PC-9 (cell line): ENCODE measurements around the gene FABP7. TPM values are rescaled to one million over a fixed set of nuclear protein-coding genes. Genes with fewer than 3 reads are reported as not detected.

Experiments used
- BruUV-seq: library from RNA; stranded (reverse); fragments of 400-500 nt; replicated peaks from 2 replicates; lab custom pipeline; 2021; lab: Mats Ljungman, UMichigan
- CTCF ChIA-PET: fragments of 300-600 bp; sonication (Branson Sonifier 250); formaldehyde crosslinking; loops from one replicate; lab custom pipeline; 2022; ENCODE audit warnings: antibody characterized with exemption; lab: Charles Lee
- POLR2A ChIA-PET: fragments of 300-600 bp; sonication (Branson Sonifier 250); formaldehyde crosslinking; loops from one replicate; lab custom pipeline; 2022; ENCODE audit warnings: antibody characterized with exemption; ENCODE audit not compliant: unreplicated experiment; lab: Charles Lee
- DNase-seq, 2 experiments: peaks; one replicate each; pipeline versions ENCODE4 v3.0.0 to v3.0.0-alpha.2; 2015 to 2022; ENCODE audit warnings: mixed read lengths in 1 of 2
- H2AFZ ChIP-seq: fragments of 200-600 bp; sonication (generic); 2 replicates; pipeline ENCODE4 v1.8.1; 2017; ENCODE audit warnings: antibody characterized with exemption
- H3F3A ChIP-seq: fragments of 200-600 bp; sonication (generic); 2 replicates; pipeline ENCODE4 v1.8.1; 2017; ENCODE audit warnings: antibody characterized with exemption, mild to moderate bottlenecking, low read depth; ENCODE audit not compliant: insufficient read depth
- H3K27ac ChIP-seq: fragments of 200-600 bp; sonication (generic); 2 replicates; pipeline ENCODE4 v1.6.1; 2016; ENCODE audit warnings: mixed run types
- H3K27me3 ChIP-seq: fragments of 200-600 bp; sonication (generic); 2 replicates; pipeline ENCODE4 v1.6.1; 2016; ENCODE audit warnings: low read depth, mixed run types; ENCODE audit not compliant: insufficient read depth
- H3K36me3 ChIP-seq: fragments of 200-600 bp; sonication (generic); 2 replicates; pipeline ENCODE4 v1.6.1; 2016; ENCODE audit warnings: low read depth, mixed run types
- H3K4me1 ChIP-seq: fragments of 200-600 bp; sonication (generic); replicated peaks from 2 replicates; pipeline ENCODE4 v1.6.1; 2016; ENCODE audit warnings: mixed run types; ENCODE audit not compliant: insufficient read depth
- H3K4me2 ChIP-seq: fragments of 200-600 bp; sonication (generic); 2 replicates; pipeline ENCODE4 v1.6.1; 2017; ENCODE audit warnings: mixed run types
- H3K4me3 ChIP-seq: fragments of 200-600 bp; sonication (generic); 2 replicates; pipeline ENCODE4 v1.6.1; 2016; ENCODE audit warnings: mixed run types
- H3K79me2 ChIP-seq: fragments of 200-600 bp; sonication (generic); 2 replicates; pipeline ENCODE4 v1.6.1; 2017; ENCODE audit warnings: low read depth, mixed run types
- H3K9me2 ChIP-seq: fragments of 200-600 bp; sonication (generic); 2 replicates; pipeline ENCODE4 v1.8.1; 2017; ENCODE audit warnings: mild to moderate bottlenecking; ENCODE audit not compliant: insufficient read depth
- H3K9me3 ChIP-seq: fragments of 200-600 bp; sonication (generic); 2 replicates; pipeline ENCODE4 v1.8.1; 2016; ENCODE audit warnings: low read depth; ENCODE audit not compliant: insufficient read depth
- H4K20me1 ChIP-seq: fragments of 200-600 bp; sonication (generic); 2 replicates; pipeline ENCODE4 v1.8.1; 2017; ENCODE audit not compliant: insufficient read depth
- EZH2 ChIP-seq: fragments of 200-600 bp; sonication (generic); IDR thresholded peaks from 2 replicates; pipeline ENCODE4 v1.8.0; 2017; ENCODE audit warnings: antibody characterized with exemption, low read depth
- intact Hi-C: fragments of 100-400 bp; cut with micrococcal nuclease; formaldehyde crosslinking; loops from one replicate; pipeline ENCODE4 v1.10.0; 2022; ENCODE audit not compliant: unreplicated experiment
- total RNA-seq: library from RNA; stranded (reverse); gene quantifications from 2 replicates; pipeline ENCODE4 v1.2.3, GENCODE V29; 2021
- TF ChIP-seq, protein P1 (sequence below): fragments of 200-600 bp; sonication (generic); conservative IDR thresholded peaks from 2 replicates; pipeline ENCODE4 v1.6.1; 2017; ENCODE audit warnings: mixed run types, antibody characterized with exemption, mild to moderate bottlenecking, moderate library complexity

The FABP7 gene
- total RNA-seq, 1 experiment from 2014 or later = not detected

DNA sequence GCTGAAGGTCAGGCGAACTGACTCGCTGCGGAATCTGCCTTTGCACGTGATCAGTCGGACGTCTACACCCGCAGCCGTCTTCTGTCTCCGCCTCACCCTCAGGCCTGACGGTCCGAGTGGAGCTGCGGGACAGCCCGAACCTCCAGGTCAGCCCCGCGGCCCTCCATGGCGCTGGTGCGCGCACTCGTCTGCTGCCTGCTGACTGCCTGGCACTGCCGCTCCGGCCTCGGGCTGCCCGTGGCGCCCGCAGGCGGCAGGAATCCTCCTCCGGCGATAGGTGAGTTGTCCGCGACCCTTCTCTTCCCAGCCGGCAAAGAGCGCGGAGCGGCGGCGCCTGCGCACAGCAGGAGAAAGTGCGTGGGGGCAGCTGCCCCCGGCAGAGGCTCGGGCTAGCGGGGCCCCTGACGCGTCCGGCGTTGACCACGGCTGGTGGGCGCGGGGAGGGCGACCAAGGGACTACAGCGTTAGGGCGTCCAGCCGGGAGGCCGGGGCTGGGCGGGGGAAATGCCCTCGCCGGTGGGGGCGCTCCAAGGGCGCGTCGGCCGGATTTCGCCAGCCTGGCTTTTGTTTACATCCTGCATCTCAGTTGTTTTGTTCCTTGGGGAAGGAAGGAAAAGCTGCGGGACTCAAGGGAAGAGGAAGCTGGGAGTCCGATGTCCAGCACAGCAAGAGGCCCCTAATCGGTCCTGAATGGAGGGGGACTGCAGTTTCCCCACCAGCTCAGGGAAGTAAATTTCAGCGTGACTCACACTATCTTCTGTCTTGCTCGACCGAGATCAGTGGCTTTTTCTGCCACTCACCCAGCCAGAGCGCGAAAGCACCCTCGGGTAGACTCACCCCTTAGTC is 9.9 kb downstream of the FABP7 start, which contains the start of gene SMPDL3A:
TSS of gene SMPDL3A (plus strand) at position 77 of the 846 bp plus-strand sequence. CDS start at position 166, 89 bp downstream.
- Histone ChIP-seq H2AFZ (peak within 1 kb of the TSS; percentile 90), H3K9me3 (no peaks in the 10 kb centered on the region), H3K79me2 (no peaks in the 10 kb centered on the region), H3F3A (peaks cover 14% of the 10 kb centered on the region), H3K36me3 (no peaks in the 10 kb centered on the region), H3K9me2 (no peaks in the 10 kb centered on the region), H3K4me3 (peak within 1 kb of the TSS; percentile 80), H3K4me2 (peak within 1 kb of the TSS; percentile 81), H3K4me1 (peaks cover 22% of the 10 kb centered on the region), H4K20me1 (no peaks in the 10 kb centered on the region), H3K27me3 (no peaks in the 10 kb centered on the region), H3K27ac (peak within 1 kb of the TSS; percentile 64)
- intact Hi-C loops = loop anchor here (5.0 kb wide), 1 partner anchor 48 kb away; no protein-coding TSS in a partner anchor
- CTCF ChIA-PET = interaction anchor here (0.7 to 1.5 kb wide), 3 partner anchors 49 to 80 kb away, joined by 3 read pairs; no protein-coding TSS in a partner anchor
- DNase-seq = peak; percentile 72 to 76
- TF ChIP-seq, protein P1, sequence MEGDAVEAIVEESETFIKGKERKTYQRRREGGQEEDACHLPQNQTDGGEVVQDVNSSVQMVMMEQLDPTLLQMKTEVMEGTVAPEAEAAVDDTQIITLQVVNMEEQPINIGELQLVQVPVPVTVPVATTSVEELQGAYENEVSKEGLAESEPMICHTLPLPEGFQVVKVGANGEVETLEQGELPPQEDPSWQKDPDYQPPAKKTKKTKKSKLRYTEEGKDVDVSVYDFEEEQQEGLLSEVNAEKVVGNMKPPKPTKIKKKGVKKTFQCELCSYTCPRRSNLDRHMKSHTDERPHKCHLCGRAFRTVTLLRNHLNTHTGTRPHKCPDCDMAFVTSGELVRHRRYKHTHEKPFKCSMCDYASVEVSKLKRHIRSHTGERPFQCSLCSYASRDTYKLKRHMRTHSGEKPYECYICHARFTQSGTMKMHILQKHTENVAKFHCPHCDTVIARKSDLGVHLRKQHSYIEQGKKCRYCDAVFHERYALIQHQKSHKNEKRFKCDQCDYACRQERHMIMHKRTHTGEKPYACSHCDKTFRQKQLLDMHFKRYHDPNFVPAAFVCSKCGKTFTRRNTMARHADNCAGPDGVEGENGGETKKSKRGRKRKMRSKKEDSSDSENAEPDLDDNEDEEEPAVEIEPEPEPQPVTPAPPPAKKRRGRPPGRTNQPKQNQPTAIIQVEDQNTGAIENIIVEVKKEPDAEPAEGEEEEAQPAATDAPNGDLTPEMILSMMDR = peak; percentile 67; the same call in 1 of the 2 replicates
- no peak for TF ChIP-seq EZH2
- BruUV-seq = TSS peak; percentile 48
- POLR2A ChIA-PET = interaction anchor here (0.6 to 1.0 kb wide), 2 partner anchors 57 to 318 kb away, joined by 3 to 4 read pairs; partner anchors contain the start of gene SERINC1

GRCh38 chr6:122790028-122790422 is 10.5 kb downstream of the FABP7 start:
- H3K9me3 ChIP-seq = no peaks in the 10 kb centered on the region
- H3K27me3 ChIP-seq = no peaks in the 10 kb centered on the region
- H2AFZ ChIP-seq = peak overlapping the region; percentile 90
- H3K27ac ChIP-seq = peak overlapping the region; percentile 64
- H3K4me3 ChIP-seq = peak overlapping the region; percentile 80
- CTCF ChIA-PET = interaction anchor here (1.5 kb wide), 1 partner anchor 48 kb away, joined by 3 read pairs; no protein-coding TSS in a partner anchor
- peak overlapping the region; percentile 81 for H3K4me2 ChIP-seq
- H3F3A ChIP-seq = peaks cover 14% of the 10 kb centered on the region
- H3K9me2 ChIP-seq = no peaks in the 10 kb centered on the region
- BruUV-seq = no TSS peak
- H4K20me1 ChIP-seq = no peaks in the 10 kb centered on the region
- H3K36me3 ChIP-seq = no peaks in the 10 kb centered on the region
- intact Hi-C loops = loop anchor here (5.0 kb wide), 1 partner anchor 47 kb away; no protein-coding TSS in a partner anchor
- no peak for TF ChIP-seq EZH2
- TF ChIP-seq, protein P1 = no peak
- no peak for DNase-seq
- POLR2A ChIA-PET = interaction anchor here (0.6 to 1.0 kb wide), 2 partner anchors 56 to 319 kb away, joined by 3 to 4 read pairs; partner anchors contain the start of gene SERINC1
- no peaks in the 10 kb centered on the region for H3K79me2 ChIP-seq
- peaks cover 22% of the 10 kb centered on the region for H3K4me1 ChIP-seq
